ENCODE data around the gene FOXRED1.
A peak's percentile ranks its signal among the peaks of the same experiment; 100 is the strongest.
"Not testable (repeated sequence)": the region's sequence is repeated elsewhere in the genome, so short reads cannot be mapped to it uniquely, and the experiment has no call there.

Gene FOXRED1

DNA sequence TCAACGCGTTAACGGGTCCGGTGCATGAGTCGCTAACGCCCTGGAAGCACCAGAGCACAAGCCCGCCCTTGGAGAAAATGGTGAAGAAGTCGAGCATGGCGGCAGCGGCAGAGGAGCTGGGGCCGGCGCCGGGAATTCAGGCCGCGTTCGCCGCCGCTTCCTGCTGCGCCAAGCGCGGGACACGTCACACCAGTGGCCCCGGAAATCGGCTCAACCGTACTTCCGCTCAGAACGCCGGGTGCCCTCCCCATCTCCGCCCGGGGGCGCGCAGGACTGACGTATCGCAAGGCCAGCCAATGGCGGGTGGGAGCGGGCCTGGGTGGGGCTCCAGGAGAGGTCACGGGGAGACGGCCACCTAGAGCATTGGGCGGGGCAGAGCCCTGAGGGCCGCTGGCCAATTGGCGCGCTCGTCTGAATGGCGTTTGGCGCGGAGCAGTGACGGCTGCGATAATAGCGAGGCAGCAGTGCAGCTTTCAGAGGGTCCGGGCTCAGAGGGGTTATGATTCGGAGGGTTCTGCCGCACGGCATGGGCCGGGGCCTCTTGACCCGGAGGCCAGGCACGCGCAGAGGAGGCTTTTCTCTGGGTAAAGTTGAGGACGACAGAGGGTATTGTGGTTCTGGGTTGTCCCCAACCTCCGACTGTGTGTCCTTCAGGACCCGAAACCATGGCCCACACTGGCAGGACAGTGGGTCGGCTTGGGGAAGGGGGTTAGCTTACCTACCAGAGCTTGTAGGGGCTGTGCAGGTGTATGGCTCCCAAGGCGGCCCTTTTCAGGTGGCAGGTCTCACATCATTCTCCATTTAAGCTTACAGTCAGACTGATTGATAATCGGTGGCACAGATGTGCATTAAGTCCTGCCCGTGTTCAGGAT, at the start of gene FOXRED1, which contains the start of gene SRPRA:
Gene FOXRED1 (plus strand): TSS at position 447 of the 872 bp plus-strand sequence. CDS start 53 bp downstream, at position 500.
Gene SRPRA (minus strand): TSS at position 188 of the 872 bp plus-strand sequence. CDS start 91 bp downstream, at position 97.
- intact Hi-C loops (cut with DNase I) = loop anchor here (5.0 kb wide), 3 partner anchors 33 to 207 kb away; partner anchors contain the start of genes CDON, DCPS, FAM118B and RPUSD4
- DNase-seq = peak; percentile 98 to 100 (median 100)

DNA sequence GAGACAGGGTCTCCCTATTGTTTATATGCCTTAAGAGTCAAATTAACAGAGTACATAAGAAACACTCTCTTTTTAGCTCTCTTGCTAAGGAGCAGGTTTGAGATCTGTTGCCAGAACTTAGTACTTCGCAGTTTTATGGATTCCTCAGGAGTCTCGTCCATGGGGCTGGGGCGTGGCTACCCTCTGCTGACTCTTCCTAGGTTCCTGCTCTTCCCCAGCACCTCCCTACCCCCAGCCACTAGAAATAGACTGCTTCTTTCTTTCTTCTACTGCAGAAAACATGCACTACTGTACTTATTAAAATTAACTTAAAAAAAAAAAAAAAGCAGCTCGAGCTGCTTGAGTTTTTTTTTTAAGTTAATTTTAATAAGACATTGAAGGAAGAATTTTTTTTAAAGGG, 49.4 kb upstream of the FOXRED1 start:
- intact Hi-C loops (cut with DNase I) = no loop called here
- peak in 1 of 42 donors; percentile 24 for DNase-seq

DNA sequence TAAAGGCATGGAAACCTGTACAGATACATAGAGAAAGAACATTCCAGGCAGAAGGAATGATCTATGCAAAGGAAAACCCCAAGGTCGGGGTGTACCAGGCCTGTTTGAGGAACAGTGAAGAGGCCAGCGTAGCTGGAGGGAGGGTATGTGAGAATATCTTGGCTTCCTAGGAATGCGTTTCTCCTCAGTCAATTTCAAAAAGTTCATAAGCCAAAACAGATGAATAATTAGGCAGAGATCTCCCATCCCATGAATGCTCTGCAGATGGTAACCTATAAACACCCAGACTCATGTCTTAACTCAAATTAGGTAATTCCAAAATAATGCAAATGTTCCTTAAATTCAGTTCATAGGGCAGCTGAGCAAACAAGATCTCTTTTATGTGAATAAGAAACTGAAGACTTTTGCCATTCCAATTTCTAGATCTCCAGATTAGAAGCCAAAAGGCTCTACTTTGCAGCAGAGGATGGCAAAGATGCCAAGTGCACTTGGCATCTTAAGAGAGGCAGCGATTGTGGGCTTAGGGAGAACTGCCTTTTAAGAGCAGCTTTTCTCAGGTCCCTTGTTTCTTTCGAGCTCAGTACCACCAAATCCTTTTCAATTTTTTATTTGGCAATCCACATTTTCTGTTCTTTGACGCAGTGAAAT, 44.2 kb upstream of the FOXRED1 start:
- DNase-seq = no peak
- intact Hi-C loops (cut with DNase I) = no loop called here

DNA sequence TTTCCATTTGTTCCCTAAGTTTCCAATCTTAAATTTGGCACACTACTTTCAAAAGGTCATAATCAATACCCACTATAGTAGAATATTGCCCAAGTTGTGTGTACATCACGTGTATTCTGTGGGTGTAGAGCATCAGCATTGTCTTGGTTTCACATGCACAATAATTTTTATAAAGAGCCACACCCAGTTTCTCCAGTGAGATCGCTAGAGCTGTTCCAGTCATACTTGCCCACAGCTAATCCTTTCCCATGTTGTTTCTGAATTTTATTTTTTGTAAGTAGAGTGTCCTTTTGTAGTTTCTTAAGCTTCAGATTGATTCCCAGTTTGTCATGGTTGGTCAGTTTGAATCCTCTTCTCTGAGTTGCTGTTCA, 43.7 kb upstream of the FOXRED1 start:
- intact Hi-C loops (cut with DNase I) = no loop called here
- no peak for DNase-seq

DNA sequence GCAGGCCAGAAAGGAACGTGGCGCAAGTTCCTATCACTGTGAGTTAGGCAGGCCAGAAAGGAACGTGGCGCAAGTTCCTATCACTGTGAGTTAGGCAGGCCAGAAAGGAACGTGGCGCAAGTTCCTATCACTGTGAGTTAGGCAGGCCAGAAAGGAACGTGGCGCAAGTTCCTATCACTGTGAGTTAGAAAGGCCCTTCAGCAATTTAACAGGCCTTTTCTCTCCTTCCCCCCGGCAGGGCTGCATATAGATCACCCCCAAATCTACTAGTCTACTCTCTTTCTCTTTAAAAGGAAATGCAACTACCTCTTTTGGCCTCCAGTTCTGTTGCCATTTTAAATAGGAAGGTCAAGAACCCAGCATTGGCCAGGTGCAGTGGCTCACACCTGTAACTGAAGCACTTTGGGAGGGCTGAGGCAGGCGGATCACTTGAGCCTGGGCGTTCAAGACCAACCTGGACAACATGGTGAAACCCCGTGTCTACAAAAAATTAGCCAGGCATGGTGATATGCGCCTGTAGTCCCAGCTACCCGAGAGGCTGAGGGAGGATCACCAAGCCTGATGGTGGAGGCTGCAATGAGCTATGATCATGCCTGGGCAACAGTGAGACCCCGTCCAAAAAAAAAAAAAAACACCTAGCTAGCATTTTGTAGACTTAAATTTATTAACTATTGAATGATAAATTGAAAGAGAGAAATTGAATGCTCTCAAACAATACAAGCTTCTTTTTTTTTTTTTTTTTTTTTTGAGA, 42.4 kb upstream of the FOXRED1 start:
- intact Hi-C loops (cut with DNase I) = no loop called here
- DNase-seq = no peak

DNA sequence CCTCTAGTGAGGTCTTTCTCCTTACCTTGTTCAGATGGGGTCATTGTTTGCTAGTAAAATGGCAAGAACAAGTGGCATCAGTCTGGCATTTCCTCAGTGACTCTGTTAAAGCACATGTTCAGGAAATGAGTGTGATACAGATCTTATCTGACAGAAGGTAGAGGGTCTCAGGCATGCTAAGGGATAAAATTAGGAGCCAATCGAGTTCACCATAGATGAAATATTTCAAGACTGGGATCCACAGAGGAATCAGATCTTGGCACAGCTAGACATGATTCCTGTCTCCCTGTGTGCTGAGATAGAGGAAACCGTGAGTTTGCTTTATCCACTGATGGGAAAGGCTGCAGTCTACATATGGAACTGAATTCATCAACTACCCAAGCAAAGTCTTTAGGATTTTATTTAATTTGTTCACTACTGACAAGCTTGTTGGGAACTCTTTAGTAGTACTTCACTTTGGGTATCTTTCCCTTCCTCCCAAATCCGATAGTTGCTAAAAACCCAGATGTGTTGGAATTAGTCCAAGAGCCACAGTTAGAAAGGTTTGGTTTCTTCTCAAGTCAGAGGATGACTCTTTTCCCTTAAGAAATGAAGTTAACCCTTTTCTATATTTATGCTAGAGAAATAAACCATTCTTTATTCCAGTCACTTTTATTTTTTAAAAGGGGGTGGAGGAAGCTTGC, 39.0 kb upstream of the FOXRED1 start:
- intact Hi-C loops (cut with DNase I) = no loop called here
- no peak for DNase-seq

DNA sequence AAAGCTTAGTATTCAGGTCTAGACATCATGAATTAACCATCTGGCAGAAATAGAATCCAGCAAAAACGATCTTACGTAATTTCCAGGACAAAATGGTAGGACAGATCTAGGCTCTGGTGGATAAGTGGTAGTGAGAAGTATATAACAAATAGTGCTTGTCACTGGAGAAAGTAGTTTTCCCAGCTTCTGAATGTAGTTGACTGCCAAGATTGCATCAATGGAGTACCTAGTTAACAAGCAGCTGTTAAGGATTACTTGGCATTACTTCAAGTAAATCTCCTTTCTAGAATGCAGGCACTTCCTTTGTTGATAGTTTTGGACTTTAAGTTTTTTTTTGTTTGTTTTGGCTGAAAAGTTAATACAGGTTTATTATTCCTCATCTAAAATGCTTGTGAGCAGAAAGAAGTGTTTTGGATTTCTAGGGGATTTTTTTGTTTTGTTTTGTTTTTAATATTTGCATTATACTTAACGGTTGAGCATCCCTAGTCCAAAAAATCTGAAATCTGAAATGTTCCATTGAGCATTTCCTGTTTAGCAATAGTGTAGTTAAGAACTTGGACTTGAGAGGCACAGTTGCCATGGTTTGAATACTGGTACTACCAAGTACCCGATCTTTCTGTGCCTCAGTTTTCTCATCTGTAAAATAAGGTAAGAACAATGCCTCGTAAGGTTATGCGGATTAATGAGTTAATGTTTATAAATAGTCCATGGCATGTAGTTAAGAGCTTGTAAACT, 37.1 kb upstream of the FOXRED1 start:
- intact Hi-C loops (cut with DNase I) = no loop called here
- DNase-seq = no peak

DNA sequence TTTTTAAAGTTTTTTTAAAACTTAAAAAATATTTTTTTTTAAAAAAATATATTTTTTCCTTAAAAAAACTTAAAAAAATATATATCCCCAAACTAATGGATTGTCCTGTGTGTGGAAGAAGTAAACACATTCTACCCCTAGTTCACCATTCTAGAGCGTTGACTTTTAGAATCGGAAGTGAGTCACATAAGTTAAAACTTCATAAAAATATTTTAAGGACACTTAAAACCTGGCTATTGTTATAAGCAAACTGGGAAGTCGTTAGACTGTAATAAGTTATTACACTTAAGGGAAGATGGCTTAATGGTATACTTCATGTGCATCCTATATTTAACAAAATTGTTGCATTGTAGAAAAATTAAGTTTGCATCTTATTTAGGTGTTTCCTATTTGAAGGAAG, 36.3 kb upstream of the FOXRED1 start:
- DNase-seq = no peak
- intact Hi-C loops (cut with DNase I) = no loop called here

DNA sequence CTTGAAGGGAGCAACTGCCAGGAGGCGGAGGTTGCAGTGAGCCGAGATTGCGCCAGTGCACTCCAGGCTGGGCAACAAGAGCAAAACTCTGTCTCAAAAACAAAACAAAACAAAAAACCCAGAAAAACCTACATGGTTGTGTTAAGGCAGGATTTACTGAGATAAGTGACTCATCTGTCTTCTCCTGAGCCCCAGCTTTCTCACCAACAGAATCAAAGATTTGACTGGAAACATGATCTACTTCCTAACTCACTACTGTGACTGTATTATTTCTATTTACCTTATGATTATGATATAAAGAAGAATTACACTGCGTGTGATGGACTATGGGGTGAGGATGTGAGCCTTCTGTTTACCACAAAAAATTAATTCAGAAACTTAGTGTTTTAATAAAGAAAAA, 35.6 kb upstream of the FOXRED1 start:
- intact Hi-C loops (cut with DNase I) = no loop called here
- no peak for DNase-seq

DNA sequence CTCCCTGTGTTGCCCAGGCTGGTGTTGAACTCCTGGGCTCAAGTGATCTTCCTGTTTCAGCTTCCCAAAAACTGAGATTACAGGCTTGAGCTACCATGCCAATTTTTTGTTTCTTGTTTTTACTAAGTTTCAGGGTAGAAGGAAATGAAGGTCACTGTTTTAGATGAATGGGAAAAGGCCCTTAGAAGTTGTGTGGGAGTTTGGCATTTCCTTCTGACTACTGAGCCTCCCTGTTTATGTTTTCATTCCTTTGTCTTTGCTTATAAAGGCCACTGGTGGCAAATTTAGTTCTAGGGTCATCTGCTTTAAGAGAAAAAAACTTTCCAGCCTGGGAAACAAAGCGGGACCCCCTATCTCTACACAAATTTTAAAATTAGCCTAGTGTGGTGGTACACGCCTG, 22.3 kb upstream of the FOXRED1 start:
- no peak for DNase-seq
- intact Hi-C loops (cut with DNase I) = no loop called here

DNA sequence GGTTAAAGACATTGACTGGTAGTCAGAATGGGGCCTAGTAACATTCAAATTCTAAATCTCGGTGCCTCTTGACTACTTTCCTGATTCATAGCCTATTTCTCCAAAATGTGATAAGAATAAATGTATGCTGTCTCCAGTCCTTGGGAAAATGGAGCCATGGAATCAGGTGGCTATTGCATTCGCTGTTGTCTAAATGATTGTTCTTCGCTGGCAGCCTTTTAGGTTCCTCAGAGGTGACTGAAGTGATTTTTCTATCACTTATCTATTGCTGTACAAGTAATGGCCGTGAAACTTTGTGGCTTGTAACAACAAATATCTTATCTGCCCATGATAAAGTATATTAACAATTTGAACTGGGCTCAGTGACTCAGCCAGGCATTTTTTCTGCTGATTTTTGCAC, 15.7 kb upstream of the FOXRED1 start:
- DNase-seq = no peak
- intact Hi-C loops (cut with DNase I) = no loop called here

DNA sequence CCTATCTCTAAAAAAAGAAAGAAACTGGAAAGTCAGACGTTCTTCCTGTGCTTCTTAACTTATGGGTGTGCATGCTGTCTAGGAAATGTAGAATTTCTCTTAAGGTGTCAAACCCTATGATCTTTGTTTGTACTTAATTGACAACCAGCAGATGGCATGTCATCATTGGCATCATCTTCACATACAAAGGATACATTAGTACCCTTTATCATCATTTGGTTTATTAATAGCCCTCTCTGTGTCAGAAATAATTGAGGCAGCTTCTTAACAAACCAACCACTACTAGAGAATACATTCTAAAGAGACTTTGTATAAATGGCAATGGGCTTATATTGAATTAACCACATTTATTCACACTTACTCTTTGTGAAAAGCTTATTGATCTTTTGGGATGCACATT, 14.1 kb upstream of the FOXRED1 start:
- intact Hi-C loops (cut with DNase I) = no loop called here
- DNase-seq = no peak

DNA sequence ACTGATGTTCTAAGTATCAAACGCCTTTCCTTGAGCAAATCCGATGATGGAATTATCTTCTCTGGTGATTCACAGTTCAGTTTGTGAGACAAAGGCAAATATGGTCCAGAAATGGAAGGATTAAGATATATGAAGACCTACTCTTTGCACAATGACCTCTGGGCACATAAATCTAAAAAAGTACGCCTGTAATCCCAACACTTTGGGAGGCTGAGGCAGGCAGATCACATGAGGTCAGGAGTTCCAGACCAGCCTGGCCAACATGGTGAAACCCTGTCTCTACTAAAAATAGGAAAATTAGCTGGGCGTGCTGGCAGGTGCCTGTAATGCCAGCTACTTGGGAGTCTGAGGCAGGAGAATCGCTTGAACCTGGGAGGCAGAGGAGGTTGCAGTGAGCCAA, 13.4 kb upstream of the FOXRED1 start:
- DNase-seq; intact Hi-C loops (cut with DNase I): not testable (repeated sequence)

DNA sequence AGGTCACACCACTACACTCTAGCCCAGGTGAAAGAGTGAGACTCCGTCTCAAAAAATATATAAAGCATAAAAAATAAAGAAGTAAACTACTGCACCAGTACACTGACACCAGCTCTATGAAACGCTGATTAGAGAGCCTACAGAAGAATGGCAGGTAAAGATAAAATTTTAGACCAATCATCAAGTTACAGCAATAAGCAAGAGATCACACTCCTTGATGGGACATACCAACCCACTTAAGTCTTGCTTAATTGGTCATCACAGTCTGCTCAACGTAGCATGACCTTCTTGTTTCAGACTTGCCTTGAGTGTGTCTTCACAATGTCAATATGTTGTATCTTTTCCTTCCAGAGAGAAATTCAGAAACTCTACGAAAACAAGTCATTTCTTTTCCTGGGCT, 12.7 kb upstream of the FOXRED1 start:
- intact Hi-C loops (cut with DNase I) = no loop called here
- no peak for DNase-seq

DNA sequence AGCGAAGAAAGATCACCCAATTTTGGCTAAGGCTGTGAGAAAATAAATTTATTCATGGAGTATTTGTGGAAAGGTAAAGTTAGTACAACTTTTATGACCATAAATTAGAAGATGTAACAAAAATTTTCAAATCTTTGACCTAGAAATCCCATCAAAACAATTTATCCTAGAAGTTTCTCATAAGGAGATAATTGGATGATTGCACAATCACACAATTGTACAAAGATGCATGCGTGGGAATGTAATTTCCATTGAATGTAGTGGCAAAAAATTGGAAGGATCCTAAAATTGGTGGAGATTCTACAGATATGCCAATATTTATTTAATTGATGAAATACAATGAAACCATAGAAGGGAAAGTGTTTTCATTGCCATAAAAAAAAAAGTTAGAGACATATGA, 11.8 kb upstream of the FOXRED1 start:
- intact Hi-C loops (cut with DNase I) = no loop called here
- no peak for DNase-seq

DNA sequence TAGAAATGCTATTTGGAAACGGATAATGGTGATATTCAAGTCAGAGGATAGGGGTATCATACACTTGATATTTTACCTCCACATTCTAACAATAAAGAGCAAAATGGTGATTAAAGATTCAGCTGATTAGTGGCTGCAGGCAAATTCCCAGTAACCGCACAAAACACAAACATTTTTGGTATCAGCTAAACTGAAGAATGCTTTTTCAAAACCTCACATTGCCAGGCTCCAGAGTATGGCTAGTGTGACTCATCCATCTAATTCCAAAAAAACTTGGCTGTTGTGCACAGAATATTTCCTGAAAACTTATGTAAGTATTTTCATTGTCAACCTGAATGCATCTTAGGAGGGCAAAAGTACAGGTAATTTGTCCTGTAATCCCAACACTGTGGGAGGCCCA, 11.2 kb upstream of the FOXRED1 start:
- intact Hi-C loops (cut with DNase I) = no loop called here
- peak in 6 of 42 donors; percentile 22 to 57 (median 44) for DNase-seq

DNA sequence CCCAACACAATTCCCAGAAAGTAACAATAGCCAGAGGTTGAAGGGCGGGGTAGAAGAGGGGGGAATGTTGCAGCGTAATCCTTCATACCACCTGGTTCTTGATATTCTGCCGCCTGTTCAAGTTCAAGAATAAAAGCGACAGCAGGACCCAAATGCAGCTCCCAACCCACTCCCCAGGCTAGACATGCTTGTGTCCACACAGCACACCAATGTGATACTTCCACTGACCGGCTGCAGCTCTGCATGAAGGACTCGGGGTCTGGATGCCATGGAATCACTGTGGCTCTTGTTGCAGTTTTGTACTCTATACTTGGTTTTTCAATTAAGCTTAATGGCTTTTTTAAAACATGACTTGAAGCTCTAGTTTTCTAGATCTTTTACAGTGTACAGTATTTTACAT, 6.7 kb upstream of the FOXRED1 start:
- DNase-seq = no peak
- intact Hi-C loops (cut with DNase I) = no loop called here

DNA sequence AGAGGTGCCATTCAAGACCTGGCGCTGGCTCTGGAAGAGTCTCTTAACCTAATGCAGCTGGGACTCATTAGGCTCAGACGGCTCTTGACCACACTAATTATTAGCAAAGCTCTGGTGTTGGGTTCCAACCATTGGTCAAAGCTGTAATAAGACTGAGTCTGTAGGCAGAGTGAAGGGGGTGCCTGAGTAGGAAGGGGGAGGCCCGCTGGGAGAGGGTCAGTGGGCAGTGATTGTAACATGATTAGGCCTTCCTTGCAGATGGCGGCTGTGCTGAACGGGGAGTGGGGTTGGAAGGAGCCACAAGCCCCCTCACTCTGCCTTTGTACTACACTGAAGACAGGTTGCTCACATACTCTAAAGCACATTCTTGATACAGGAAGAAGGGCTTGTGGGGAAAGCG, 5.5 kb upstream of the FOXRED1 start:
- intact Hi-C loops (cut with DNase I) = no loop called here
- no peak for DNase-seq
